Activated CD4-positive, alpha-beta T cell treated with anti-CD3 and anti-CD28 coated beads, Interleukin-2, amount 50 U/mL, for 1 hour (primary cell): ENCODE measurements around the gene BCKDHB.
"Not testable (repeated sequence)": the region's sequence is repeated elsewhere in the genome, so short reads cannot be mapped to it uniquely, and the experiment has no call there.

Source experiments
- DNase-seq: peaks from one replicate; pipeline ENCODE4 v3.0.0-alpha.2; 2020

The BCKDHB gene

DNA sequence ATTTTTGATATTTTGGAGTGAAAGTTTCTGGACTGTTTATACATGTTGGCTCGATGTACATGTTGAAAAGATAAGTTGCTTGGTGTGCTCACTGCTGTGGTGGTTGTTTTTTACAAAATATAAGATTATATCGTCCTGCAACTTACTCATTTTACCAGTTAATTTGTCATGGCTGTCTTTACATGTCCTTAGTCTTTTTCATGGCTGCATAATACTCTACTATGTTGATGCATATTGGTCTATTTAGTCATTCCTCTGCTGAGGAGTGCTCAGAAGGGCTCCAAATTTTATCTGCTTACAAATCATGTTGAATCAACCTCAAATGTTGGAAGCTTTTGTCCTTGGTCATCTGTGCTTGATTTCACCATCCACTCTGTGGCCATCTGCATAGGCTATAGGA, 164.6 kb downstream of the BCKDHB start:
- no peak for DNase-seq

DNA sequence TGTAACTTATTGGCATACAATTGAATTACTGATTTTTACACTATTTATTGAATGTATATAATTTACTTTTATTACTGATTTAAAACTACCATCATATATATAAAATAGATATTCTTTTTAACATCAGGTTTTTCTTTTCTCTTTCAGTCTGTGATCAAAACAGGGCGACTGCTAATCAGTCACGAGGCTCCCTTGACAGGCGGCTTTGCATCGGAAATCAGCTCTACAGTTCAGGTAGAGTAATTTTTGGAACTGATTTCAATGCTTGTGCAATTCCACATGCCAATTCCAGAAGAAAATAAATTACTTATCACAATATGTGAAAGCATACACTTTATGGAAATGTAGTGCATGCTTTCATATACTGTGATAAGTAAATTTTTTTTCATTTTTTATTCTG, 166.5 kb downstream of the BCKDHB start:
- DNase-seq: no peak

GRCh38 chr6:80276861-80277260, 170.4 kb downstream of the BCKDHB start:
- no peak for DNase-seq

GRCh38 chr6:80277501-80277900, 171.0 kb downstream of the BCKDHB start:
- no peak for DNase-seq

DNA sequence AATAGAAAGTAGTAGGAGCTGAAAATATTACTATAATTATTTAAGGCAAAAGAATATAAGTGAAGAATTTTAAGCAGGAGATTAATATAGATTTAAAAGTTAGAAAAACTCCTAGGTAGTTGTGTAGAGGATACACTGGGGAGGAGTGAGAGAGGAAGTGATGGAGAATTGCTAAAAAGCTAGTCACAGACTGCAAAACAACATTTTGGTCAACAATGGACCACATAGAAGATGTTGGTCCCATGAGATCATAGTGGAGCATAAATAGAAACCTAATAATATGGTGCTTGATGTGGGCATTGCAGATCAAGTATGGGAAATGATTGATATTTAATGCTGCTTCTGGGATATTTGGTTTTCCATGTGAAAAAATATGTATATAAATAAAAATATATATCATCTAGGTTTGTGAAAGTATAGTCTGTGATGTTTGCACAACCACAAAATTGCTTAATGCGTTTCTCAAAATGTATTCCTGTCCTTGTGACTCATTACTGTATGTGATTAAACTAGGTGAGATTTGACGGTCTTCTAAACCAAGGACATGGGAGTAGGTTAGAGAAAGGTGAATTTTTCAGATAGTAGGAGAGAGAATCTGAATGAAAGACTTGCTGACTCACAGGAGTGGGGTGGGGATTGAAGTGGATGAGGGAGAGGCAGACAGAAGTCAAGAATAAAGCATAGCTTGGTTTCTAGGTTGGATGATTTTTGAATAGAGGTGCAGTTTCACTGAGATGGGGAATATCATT, 174.0 kb downstream of the BCKDHB start:
- DNase-seq: no peak

DNA sequence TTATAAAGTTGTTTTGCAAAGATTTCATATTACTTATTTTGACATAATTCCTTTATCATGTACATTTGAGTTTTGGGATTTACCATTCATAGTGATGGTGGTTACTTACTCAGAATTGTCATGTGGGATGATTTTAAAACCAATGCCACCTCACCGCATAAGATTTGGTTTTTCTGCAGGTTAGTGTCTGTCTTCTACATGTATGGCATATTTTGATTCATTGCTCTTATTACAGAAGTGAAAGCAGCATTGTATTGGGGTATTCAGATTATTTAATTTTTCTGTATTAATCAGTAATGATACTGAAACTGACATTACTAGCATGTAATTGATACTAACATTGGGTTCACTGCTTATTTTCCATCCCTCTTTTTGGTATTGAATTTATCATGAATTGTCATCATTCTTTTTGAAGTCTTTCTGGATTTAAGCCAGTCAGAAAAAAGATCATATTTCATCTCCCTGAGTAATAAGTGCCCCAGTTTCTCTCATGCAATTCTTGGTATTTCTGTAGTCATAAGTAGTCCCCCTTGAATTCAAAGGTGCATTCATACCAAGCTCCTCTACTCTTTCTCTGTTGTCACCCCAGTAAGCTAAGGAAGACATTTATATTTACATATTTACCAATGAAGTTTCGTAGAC, 176.6 kb downstream of the BCKDHB start:
- DNase-seq: no peak

- DNase-seq: no peak
Measured at GRCh38 chr6:80287112-80287511, 180.6 kb downstream of the BCKDHB start.

GRCh38 chr6:80287607-80288006, 181.1 kb downstream of the BCKDHB start:
- no peak for DNase-seq

DNA sequence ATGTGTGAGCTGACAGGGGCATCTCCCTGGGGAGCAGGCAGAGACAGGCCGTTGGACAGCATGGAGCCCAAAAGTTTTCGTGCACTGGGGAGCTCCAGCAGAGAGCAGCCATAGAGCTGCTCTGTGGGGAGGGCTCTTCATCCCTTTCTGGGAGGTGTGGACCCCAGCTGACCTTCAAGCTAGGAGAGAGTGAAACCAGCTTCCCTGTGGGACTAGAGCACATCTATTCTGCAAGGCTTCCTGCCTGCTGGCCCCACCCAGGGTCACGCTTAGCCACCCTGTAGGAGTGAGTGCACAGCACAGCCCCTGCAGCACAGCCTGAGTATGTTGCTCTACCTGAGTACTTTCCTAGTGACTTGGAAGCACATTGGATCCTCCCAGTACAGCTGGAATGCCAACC, 183.3 kb downstream of the BCKDHB start:
- no peak for DNase-seq

GRCh38 chr6:80294531-80294930, 188.1 kb downstream of the BCKDHB start:
- not testable (repeated sequence) for DNase-seq

- DNase-seq: no peak
Measured at GRCh38 chr6:80302716-80303115, 196.2 kb downstream of the BCKDHB start.

GRCh38 chr6:80304014-80304413, 197.5 kb downstream of the BCKDHB start:
- no peak for DNase-seq

DNA sequence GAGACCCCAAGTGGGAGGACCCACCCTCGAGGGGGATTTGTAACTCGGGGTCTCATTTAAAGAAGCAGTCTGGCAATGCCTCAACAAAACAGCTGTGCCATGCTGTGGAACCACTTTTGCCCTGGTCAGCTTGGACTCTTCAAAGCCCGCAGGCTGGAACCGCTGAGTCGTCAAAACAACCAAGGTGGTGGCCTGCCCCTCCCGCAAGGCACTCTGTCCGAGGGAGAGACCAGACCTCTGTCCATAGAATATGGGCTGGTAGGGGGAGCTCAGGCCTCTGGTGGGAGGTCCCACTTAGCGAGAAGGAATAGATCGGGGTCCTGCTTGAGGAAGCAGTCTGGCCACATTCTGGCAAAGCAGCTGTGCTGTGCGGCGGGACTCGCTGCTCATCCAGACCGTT, 208.1 kb downstream of the BCKDHB start:
- DNase-seq: no peak

- DNase-seq: no peak
Measured at GRCh38 chr6:80316686-80317231, 210.3 kb downstream of the BCKDHB start.

- DNase-seq: no peak
Measured at GRCh38 chr6:80319196-80319595, 212.7 kb downstream of the BCKDHB start.

DNA sequence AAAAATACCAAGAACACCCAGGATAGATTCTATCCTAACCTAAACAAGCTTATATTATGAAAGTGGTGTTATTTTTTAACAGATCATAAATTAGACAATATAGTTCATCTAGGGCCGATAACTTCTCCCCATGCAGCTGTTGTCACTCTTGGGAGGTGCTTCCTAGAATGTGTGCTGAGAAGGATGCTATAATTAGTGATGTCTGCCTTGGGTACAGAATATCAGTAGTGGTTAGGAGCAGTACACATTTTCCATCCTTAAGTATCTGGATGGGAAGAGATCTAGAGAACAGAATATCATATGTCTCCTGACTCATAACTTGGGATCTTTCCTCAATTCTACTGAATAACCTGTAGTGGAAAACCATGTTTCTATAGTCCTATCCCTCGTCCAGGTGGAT, 214.5 kb downstream of the BCKDHB start:
- no peak for DNase-seq

DNA sequence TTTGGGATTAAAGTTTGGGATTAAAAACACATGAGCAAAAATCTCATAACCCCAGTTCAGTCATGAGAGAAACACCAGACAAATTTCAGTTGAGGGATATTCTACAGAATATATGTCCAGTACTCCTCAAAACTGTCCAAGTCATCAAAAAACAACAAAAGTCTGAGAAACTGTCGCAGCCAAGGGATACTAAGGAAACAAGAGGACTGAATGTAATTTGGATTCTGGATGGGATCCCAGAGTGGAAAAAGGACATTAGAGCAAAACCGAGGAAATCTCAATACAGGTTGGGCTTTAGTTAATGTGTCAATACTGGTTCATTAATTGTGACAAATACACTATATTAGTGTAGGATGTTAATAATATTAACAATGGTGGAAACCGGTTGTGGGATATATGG, 219.3 kb downstream of the BCKDHB start:
- DNase-seq: no peak

DNA sequence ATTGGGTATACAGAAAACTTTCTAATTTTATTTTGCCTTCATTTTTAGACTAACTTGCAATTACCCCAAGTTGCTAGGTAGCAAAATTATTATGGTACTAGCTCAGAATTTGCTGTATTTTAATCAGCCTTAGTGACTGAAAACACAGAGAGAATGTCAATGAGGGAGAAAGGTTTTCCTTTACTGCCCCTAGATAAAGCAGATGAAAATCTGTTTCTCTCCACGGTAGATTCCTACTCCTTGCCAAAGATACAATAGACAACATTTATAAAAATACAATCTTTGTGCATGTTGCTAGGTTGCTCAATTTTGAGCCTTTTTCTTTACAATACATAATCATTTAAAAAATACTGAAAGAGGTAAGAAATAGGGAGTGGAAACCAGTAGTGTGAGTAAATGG, 222.2 kb downstream of the BCKDHB start:
- DNase-seq: no peak

DNA sequence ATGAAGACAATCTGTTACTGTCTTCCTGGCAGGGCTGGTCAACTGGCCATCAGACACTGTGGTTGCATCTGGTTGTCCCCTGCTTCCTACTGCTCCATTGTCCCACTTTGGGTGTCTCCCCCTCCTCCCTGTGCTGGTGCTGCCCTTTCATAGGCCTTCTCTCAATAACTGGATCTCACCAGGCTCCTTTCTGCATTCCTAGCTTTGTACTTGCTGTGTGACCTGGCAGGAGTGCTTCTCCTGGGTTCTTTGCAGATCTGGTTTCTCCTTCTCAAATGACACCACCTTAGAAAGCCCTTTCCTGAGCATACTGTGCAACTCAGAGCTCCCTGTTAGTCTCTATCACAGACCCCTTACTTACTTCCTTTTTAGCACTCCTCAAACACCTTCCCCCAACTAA, 223.0 kb downstream of the BCKDHB start:
- no peak for DNase-seq

DNA sequence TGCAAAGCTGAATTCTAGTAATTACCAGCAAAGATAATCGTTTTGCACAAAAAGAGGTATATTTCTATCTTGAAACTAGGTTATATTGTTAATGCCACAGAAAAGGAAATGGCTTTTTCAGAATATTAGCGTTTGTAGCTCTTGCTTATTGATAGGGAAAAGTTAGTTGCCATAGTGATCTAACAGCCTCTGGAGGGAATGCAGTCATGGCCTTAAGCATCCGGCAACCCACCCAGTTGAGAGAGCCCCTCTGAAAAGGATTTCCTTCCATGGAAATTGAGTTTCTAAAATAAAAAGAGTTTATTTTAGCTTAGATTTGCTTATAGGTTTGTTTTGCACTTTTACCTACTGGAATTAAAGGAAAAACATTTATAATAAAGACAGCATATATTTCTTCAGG, 224.5 kb downstream of the BCKDHB start:
- no peak for DNase-seq

DNA sequence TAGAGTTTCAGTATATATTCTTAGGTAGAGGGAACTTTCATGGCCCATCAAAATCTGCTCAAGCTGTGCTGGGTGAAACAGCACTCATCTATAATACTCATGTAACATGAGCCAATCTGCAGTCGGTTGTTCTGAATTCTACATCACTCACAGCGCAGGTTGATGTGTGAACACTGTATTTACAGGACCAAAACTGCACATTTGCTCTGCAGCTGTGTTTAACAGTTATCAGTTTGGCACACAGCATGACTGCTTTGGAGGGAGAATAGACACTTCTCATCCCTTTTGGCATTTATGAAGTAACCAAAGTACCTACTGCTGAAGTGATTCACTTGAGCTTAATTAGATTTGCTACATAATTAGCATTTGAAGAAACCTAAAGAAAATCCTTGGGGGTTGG, 225.1 kb downstream of the BCKDHB start:
- DNase-seq: no peak

GRCh38 chr6:80331974-80332373, 225.5 kb downstream of the BCKDHB start:
- no peak for DNase-seq

DNA sequence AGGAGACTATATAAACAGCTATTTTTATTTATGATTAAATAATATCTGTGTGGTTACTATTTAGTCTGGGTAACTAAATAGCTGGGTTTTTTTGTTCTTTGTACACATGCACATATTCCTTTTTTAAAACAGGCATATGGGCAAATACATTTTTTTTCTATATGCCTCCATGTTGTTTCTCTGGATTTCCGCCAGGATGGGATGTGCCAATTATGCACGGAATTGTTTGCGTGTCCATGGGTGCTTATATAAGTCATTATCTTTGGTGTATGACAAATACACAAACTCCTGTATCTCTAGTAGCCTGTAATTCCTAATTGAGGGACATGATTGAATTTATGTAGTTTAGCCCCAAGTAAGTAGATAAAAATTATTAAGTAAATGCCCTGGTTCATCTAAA, 226.9 kb downstream of the BCKDHB start:
- no peak for DNase-seq

- DNase-seq: no peak
Measured at GRCh38 chr6:80335121-80335531, 228.7 kb downstream of the BCKDHB start.

- no peak for DNase-seq
Measured at GRCh38 chr6:80336911-80337310, 230.4 kb downstream of the BCKDHB start.
